Measurements from ENCODE around the gene FAM120A.

FAM120A gene

GRCh38 chr9:93597871-93598646 lies 146.6 kb downstream of the FAM120A start:
- DNase-seq: peak; percentile 27

- DNase-seq: peak; percentile 24
Observed at GRCh38 chr9:93598647-93599241, 147.3 kb downstream of the FAM120A start.

GRCh38 chr9:93599571-93600403 lies 148.3 kb downstream of the FAM120A start:
- peak; percentile 28 for DNase-seq

GRCh38 chr9:93600504-93600903 lies 149.0 kb downstream of the FAM120A start:
- peak; percentile 28 for DNase-seq

GRCh38 chr9:93601063-93601462 lies 149.6 kb downstream of the FAM120A start:
- DNase-seq: peak; percentile 13

GRCh38 chr9:93601666-93602065 lies 150.2 kb downstream of the FAM120A start:
- no peak for DNase-seq

GRCh38 chr9:93603011-93603410 lies 151.5 kb downstream of the FAM120A start:
- no peak for DNase-seq

- DNase-seq: peak; percentile 20
Observed at GRCh38 chr9:93603906-93604326, 152.4 kb downstream of the FAM120A start.

- no peak for DNase-seq
Observed at GRCh38 chr9:93606187-93606586, 154.7 kb downstream of the FAM120A start.

- DNase-seq: no peak
Observed at GRCh38 chr9:93610206-93610605, 158.7 kb downstream of the FAM120A start.

GRCh38 chr9:93612052-93612795 lies 160.7 kb downstream of the FAM120A start:
- DNase-seq: no peak

GRCh38 chr9:93612796-93613154 lies 161.3 kb downstream of the FAM120A start:
- peak; percentile 17 for DNase-seq

GRCh38 chr9:93613174-93613573 lies 161.7 kb downstream of the FAM120A start:
- DNase-seq: no peak

- DNase-seq: peak; percentile 24
Observed at GRCh38 chr9:93613791-93614190, 162.3 kb downstream of the FAM120A start.

GRCh38 chr9:93614830-93615468 lies 163.5 kb downstream of the FAM120A start:
- DNase-seq: no peak
